A673 (cell line): ENCODE data around the gene DOK6. TPM values are rescaled to one million over a fixed set of nuclear protein-coding genes. Genes with fewer than 3 reads are reported as not detected.

Experiments
- BruUV-seq: library from RNA; stranded (reverse); fragments of 400-500 nt; replicated peaks from 2 replicates; lab custom pipeline; 2021; lab: Mats Ljungman, UMichigan
- CTCF ChIA-PET: fragments of 300-600 bp; sonication (Branson Sonifier 250); formaldehyde crosslinking; loops from one replicate; lab custom pipeline; 2022; ENCODE audit warnings: antibody characterized with exemption; lab: Charles Lee
- POLR2A ChIA-PET: fragments of 300-600 bp; sonication (Branson Sonifier 250); formaldehyde crosslinking; loops from one replicate; lab custom pipeline; 2022; ENCODE audit warnings: antibody characterized with exemption; ENCODE audit not compliant: low non-redundant PET; lab: Charles Lee
- DNase-seq: peaks from one replicate; pipeline ENCODE4 v3.0.0-alpha.2; 2015; ENCODE audit warnings: low spot score
- H3K27ac ChIP-seq: fragments of 200-600 bp; sonication (generic); 2 replicates; pipeline ENCODE4 v1.5.1; 2016; ENCODE audit warnings: mixed run types, low read depth, mild to moderate bottlenecking, mixed read lengths, antibody characterized with exemption, low read length; ENCODE audit not compliant: poor library complexity, severe bottlenecking
- H3K27me3 ChIP-seq: fragments of 200-600 bp; sonication (generic); replicated peaks from 2 replicates; pipeline ENCODE4 v1.6.1; 2017; ENCODE audit warnings: mixed run types, low read depth, mild to moderate bottlenecking, mixed read lengths, antibody characterized with exemption, low read length; ENCODE audit not compliant: insufficient read depth, poor library complexity
- H3K36me3 ChIP-seq: fragments of 200-600 bp; sonication (generic); 2 replicates; pipeline ENCODE4 v1.6.1; 2016; ENCODE audit warnings: mixed run types, mild to moderate bottlenecking, mixed read lengths, antibody characterized with exemption, low read length; ENCODE audit not compliant: insufficient read depth, poor library complexity, severe bottlenecking
- H3K4me1 ChIP-seq: fragments of 200-600 bp; sonication (generic); 2 replicates; pipeline ENCODE4 v1.6.1; 2017; ENCODE audit warnings: mixed run types, mild to moderate bottlenecking, mixed read lengths, antibody characterized with exemption, low read length; ENCODE audit not compliant: insufficient read depth, poor library complexity, severe bottlenecking
- H3K4me3 ChIP-seq: fragments of 200-600 bp; sonication (generic); 2 replicates; pipeline ENCODE4 v1.5.1; 2016; ENCODE audit warnings: low read depth, mixed run types, mild to moderate bottlenecking, mixed read lengths, low read length; ENCODE audit not compliant: poor library complexity, severe bottlenecking
- H3K9me3 ChIP-seq: fragments of 200-600 bp; sonication (generic); 2 replicates; pipeline ENCODE4 v1.6.1; 2016; ENCODE audit warnings: mixed run types, low read depth, mild to moderate bottlenecking, mixed read lengths, antibody characterized with exemption, low read length; ENCODE audit not compliant: poor library complexity, severe bottlenecking
- EZH2 ChIP-seq: fragments of 200-600 bp; sonication (generic); IDR thresholded peaks from 2 replicates; pipeline ENCODE4 v1.6.1; 2017; ENCODE audit warnings: borderline replicate concordance, low read depth, mild to moderate bottlenecking, mixed read lengths, antibody characterized with exemption, low read length; ENCODE audit not compliant: poor library complexity, severe bottlenecking
- intact Hi-C: fragments of 100-400 bp; cut with micrococcal nuclease; formaldehyde crosslinking; loops from one replicate; pipeline ENCODE4 v1.10.0; 2022; ENCODE audit not compliant: unreplicated experiment
- total RNA-seq: library from RNA; stranded (reverse); gene quantifications from 2 replicates; pipeline ENCODE4 v1.2.3, GENCODE V29; 2021
- TF ChIP-seq, protein P1 (sequence below): fragments of 300-800, 200-600 bp; sonication (generic); conservative IDR thresholded peaks from 2 replicates; pipeline ENCODE4 v1.5.1; 2017; ENCODE audit warnings: low read depth, mild to moderate bottlenecking, antibody characterized with exemption, low read length, moderate library complexity, mixed read lengths

DOK6 gene
- total RNA-seq, 1 experiment from 2014 or later = 13.7 TPM

DNA sequence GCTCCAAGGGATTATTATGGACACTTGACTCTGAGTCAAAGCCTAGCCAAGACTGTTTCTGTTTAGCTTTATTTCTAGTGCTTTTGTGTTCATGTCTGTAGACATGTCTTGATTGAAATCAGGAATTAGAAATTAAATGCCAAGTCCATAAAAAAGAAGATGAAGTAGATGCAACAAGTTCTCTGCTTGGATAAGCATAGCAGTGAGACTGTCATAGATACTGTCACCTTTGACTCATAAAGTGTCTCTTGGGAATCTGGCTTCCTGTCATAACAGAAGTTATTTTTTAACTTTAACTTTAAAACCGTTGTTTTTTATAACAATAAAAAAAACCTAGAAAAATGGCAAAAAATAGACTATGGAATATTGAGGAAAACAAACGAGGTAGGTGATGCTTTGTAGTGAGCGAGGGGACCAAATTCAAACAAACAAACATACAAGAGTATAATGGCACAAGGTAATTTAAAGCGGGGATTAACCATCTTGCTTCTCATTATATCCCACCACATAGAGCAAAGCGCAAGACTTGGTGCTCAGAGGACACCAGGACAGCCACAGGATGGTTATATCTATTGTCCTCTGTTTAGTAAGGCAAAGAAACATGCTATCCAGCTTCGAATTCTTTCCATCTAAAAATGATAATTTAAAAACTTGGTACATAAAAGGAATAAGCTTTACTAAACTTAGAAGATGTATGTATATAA lies 482.4 kb downstream of the DOK6 start:
- intact Hi-C loops = no loop called here
- Histone ChIP-seq H3K4me1 (no peaks in the 10 kb centered on the region), H3K9me3 (no peaks in the 10 kb centered on the region), H3K27ac (no peak overlapping the region), H3K36me3 (no peaks in the 10 kb centered on the region), H3K4me3 (no peak overlapping the region), H3K27me3 (no peaks in the 10 kb centered on the region)
- TF ChIP-seq, protein P1, sequence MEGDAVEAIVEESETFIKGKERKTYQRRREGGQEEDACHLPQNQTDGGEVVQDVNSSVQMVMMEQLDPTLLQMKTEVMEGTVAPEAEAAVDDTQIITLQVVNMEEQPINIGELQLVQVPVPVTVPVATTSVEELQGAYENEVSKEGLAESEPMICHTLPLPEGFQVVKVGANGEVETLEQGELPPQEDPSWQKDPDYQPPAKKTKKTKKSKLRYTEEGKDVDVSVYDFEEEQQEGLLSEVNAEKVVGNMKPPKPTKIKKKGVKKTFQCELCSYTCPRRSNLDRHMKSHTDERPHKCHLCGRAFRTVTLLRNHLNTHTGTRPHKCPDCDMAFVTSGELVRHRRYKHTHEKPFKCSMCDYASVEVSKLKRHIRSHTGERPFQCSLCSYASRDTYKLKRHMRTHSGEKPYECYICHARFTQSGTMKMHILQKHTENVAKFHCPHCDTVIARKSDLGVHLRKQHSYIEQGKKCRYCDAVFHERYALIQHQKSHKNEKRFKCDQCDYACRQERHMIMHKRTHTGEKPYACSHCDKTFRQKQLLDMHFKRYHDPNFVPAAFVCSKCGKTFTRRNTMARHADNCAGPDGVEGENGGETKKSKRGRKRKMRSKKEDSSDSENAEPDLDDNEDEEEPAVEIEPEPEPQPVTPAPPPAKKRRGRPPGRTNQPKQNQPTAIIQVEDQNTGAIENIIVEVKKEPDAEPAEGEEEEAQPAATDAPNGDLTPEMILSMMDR = no peak
- TF ChIP-seq EZH2 = no peak
- no TSS peak for BruUV-seq
- POLR2A ChIA-PET = no interaction called here
- CTCF ChIA-PET = no interaction called here
- DNase-seq = no peak

GRCh38 chr18:69883781-69884180 lies 483.1 kb downstream of the DOK6 start:
- Histone ChIP-seq H3K27me3 (no peaks in the 10 kb centered on the region), H3K4me3 (no peak overlapping the region), H3K36me3 (no peaks in the 10 kb centered on the region), H3K9me3 (no peaks in the 10 kb centered on the region), H3K27ac (no peak overlapping the region), H3K4me1 (no peaks in the 10 kb centered on the region)
- ChIA-PET POLR2A (no interaction called here), CTCF (no interaction called here)
- intact Hi-C loops = no loop called here
- no TSS peak for BruUV-seq
- TF ChIP-seq, protein P1 = no peak
- no peak for TF ChIP-seq EZH2
- DNase-seq = no peak

- TF ChIP-seq, protein P1 = no peak
- TF ChIP-seq EZH2 = no peak
- Histone ChIP-seq H3K9me3 (no peaks in the 10 kb centered on the region), H3K27ac (no peak overlapping the region), H3K4me3 (no peak overlapping the region), H3K27me3 (no peaks in the 10 kb centered on the region), H3K36me3 (no peaks in the 10 kb centered on the region), H3K4me1 (no peaks in the 10 kb centered on the region)
- POLR2A ChIA-PET = no interaction called here
- no peak for DNase-seq
- BruUV-seq = no TSS peak
- CTCF ChIA-PET = no interaction called here
- intact Hi-C loops = no loop called here
Measured at GRCh38 chr18:69885355-69885754, 484.7 kb downstream of the DOK6 start.
